HG02610 (cell line): ENCODE data around the gene NPW.
"Not testable (repeated sequence)": the region's sequence is repeated elsewhere in the genome, so short reads cannot be mapped to it uniquely, and the experiment has no call there.

Experiments used
- ATAC-seq: cut with Tn5 transposase; IDR thresholded peaks from one replicate; pipeline ENCODE4 v1.9.1; 2021; ENCODE audit warnings: mild to moderate bottlenecking, moderate library complexity; ENCODE audit not compliant: unreplicated experiment

Gene NPW

DNA sequence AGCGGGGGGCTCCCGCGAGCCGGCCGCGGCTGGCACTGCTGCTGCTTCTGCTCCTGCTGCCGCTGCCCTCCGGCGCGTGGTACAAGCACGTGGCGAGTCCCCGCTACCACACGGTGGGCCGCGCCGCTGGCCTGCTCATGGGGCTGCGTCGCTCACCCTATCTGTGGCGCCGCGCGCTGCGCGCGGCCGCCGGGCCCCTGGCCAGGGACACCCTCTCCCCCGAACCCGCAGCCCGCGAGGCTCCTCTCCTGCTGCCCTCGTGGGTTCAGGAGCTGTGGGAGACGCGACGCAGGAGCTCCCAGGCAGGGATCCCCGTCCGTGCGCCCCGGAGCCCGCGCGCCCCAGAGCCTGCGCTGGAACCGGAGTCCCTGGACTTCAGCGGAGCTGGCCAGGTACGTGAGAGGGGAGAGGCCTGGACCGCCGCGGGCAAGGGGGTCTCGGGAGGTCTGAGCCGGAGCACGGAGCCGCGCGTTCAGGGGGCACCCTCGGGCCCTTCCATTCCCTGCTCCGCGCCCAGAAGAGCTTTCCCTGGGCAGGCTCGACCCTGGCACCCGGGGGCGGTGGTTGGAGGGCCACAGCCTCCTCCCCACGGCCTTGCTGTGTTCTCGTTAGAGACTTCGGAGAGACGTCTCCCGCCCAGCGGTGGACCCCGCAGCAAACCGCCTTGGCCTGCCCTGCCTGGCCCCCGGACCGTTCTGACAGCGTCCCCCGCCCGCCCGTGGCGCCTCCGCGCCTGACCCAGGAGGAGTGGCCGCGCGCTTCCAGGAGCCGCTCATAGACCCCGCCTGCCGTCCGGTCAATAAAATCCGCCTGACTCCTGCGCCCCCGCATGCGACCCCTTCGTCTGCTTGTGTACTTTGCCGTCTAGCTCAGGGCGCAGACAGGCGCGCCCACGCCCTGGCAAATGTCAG lies 591 bp downstream of the NPW start:
- no peak for ATAC-seq

- no peak for ATAC-seq
Measured at GRCh38 chr16:2022723-2023091, 3.1 kb downstream of the NPW start.

DNA sequence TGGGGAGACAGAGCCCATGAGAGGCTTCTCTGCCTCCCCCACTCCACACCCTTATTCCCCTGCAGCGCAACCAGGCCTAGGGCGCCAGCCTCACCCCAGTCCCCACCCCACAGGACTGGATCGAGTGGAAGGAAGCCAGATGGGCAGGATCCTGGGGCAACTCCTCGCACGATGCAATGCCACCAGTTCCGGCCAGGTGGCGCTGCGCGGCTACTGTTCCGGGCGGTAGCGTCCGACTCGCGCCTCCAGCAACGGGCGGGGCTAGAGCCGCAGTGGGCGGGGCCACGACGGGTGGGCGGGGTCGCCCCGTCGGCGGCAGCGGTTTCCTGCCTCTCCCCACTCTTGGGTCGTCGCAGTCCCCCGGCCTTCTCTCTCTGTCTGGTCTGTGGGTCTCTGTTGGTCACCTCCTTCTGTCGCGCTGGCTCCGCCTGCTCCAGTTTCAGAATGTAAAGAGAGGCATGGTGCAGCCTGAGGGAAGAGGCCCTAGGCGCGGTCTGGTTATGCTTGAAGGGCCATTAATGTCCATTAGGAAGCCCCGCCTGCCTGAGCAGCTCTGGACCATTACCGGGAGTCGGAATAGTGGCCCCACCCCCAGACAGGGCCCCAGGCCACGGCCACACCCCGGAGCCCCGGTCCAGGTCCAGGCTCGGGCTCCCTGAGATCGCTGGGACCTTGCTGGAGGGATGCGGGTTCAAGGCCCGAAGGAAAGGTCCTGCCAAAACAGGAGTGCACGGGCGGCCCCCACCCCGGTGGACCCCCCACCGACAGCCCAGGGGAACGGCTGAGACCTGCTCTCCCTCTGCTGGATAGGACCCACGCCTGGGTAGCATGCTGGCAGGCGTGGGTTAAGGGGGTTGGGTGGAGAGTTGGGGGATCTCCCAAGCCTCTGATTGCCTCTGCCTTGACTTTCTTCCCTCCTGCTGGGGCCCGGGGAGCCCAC lies 3.8 kb downstream of the NPW start:
- no peak for ATAC-seq

DNA sequence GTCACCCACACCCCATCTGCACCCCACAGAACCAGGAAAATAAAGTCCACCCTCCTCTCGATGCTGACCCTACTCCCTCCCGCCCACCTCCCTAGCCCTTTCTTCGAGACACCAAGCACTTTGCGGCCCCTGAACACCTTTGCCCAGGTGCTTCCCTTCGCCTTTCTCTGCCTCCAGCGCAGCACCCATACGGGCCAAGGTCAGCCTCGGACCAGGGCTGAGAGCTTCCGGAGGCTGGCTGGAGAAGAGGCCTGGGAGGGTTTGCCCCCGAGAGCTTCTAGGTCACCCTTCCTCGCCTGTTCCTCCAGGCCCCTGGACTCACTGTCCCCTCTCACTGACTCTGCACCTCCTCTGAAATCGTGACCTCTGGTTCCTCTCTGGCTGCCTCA lies 4.4 kb downstream of the NPW start:
- no peak for ATAC-seq

DNA sequence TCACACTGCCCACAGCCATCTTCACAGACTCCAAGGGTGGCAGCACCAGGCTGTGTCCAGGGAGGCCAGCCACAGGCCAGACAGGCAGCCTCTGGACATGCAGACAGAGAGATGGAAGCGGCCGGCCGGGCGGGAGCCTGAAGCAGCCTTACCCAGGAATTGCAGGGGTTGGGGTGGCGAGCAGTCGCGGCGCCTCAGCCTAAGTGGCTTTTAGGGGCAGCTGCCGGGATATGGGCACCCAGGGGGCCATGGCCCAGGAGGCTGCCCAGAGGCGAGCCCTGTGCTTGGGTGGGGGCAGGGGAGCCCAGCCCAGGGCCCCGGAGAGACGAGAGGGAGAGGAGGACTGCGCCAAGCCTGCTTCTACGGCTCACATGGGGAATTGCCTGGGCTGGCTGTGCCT lies 5.7 kb downstream of the NPW start:
- ATAC-seq = no peak

- no peak for ATAC-seq
Measured at GRCh38 chr16:2025878-2026460, 6.4 kb downstream of the NPW start.

GRCh38 chr16:2026461-2027023 lies 7.0 kb downstream of the NPW start, which contains the start of gene NHERF2:
Gene NHERF2, plus strand, starts transcription at chr16:2026902. Its CDS starts 104 bp downstream, at chr16:2027006.
- no peak for ATAC-seq

DNA sequence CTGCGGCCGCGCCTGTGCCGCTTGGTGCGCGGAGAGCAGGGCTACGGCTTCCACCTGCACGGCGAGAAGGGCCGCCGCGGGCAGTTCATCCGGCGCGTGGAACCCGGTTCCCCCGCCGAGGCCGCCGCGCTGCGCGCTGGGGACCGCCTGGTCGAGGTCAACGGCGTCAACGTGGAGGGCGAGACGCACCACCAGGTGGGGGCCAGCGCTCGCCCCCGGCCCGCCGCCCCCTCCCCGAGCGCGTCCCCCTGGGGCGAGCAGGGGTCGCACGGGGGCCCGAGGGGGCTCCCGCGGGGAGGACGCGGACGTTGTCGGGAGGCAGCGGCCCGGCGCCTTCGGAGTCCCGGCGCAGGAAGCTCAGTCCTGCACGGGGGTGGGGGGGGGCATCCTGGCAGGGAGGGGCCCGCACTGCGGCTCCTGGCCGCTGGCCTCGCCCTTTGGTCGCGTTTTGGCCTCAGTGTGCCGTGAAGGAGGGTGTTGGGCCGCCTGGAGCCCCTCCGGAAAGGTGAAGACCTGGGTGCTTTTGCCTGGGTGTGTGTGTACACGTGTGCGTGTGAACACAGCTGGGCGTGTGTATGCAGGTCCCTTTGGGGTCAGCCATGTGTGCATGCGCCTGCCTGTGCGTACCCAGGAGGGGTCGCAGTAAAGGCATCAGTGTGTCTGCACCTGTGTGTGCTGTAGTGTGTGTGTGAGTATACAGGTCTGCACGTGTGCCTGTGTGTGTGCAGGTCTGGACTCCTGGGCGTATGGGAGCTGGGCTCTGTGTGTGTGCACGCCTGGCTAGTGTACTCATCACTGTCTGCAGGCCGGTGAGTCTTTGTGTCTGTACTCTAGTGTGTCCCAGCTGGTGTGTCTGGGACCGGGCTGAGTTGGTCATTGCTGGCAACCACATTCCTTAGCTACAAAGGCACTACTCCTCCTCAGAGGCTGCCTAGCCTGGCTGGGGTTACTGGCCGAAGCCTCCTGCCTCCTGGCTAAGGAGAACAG lies 7.7 kb downstream of the NPW start:
- no peak for ATAC-seq

DNA sequence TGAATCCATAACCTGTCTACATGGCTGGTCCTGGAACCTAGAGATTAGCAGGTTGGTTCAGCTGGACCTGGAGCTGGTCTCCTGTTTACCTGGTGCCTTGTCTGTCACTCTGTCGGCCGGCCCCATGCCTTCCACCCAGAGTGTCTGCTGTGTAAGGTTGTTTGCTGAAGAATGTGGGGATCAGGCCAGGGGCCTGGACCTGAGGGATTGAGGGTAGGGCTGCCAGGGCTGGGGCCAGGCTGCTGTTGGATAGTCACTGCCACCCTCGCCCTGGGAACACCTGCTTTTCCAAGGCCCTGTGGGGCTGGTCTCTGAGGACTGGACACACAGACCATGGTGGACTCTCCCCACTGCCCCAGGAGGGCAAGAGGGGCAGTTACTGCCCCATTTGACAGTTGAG lies 8.6 kb downstream of the NPW start:
- ATAC-seq = no peak

DNA sequence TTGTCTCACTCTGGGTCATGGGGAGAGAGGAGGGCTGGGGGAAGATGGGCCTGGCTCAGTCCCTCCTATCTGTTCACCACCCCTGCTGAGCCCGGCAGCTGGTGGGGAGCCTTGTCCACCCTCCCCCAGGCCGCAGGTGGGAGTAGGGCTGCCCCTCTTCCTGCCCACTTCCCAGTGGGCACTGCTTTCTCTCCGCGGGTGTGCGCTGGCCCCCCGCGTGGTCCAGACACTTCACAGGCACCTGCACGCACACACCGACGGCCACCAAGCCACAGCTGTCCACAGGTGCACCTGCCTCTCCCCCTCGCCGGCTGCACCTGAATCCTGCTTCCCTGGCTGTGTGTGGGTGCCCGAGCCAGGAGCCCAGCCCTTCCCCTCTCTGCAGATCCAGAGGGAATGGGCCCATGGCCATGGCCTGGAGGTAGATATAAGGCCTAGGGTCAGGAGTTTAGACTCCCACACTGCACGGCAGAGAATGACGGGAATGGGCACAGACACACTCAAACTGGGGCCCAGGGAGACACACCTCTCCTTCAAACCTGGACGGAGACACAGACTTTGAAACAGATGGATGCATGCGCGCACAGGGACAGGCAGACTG lies 9.1 kb downstream of the NPW start:
- no peak for ATAC-seq

DNA sequence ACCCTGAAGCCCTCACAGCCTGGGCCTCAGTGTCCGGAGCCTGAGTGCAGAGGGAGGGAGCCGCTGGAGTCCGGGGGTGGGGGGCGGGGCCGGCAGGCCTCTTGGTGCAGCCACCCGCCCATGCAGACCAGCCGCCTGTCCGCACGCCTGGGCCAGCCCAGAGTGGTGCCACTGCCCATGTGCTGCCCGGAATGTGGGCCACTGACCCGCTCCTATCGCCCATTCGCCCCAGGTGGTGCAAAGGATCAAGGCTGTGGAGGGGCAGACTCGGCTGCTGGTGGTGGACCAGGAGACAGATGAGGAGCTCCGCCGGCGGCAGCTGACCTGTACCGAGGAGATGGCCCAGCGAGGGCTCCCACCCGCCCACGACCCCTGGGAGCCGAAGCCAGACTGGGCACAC lies 9.8 kb downstream of the NPW start:
- ATAC-seq = no peak

DNA sequence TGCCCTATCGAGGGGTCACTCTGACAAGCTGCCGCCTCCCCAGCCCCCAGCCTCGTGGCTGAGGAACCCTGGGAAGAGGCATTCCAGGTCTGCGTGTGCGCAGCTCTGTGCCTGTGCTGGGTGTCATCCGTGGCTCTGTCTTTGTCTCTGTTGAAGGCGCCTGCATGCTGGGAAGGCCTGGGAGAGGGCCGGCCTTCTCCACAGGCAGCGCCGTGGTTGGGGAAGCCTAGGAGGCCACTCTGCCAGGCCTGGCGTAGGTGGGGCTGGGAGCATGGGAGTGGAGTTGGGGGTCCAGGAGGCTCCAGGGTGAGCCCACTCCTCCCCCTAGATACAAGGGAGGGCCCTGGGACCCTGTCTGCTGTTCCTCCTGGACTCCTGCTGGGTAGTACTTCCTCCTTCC lies 10.5 kb downstream of the NPW start:
- ATAC-seq = no peak

- ATAC-seq = no peak
Measured at GRCh38 chr16:2031081-2031577, 11.5 kb downstream of the NPW start.

GRCh38 chr16:2032285-2033056 lies 12.9 kb downstream of the NPW start:
- no peak for ATAC-seq

GRCh38 chr16:2033057-2033908 lies 13.7 kb downstream of the NPW start:
- ATAC-seq = no peak

DNA sequence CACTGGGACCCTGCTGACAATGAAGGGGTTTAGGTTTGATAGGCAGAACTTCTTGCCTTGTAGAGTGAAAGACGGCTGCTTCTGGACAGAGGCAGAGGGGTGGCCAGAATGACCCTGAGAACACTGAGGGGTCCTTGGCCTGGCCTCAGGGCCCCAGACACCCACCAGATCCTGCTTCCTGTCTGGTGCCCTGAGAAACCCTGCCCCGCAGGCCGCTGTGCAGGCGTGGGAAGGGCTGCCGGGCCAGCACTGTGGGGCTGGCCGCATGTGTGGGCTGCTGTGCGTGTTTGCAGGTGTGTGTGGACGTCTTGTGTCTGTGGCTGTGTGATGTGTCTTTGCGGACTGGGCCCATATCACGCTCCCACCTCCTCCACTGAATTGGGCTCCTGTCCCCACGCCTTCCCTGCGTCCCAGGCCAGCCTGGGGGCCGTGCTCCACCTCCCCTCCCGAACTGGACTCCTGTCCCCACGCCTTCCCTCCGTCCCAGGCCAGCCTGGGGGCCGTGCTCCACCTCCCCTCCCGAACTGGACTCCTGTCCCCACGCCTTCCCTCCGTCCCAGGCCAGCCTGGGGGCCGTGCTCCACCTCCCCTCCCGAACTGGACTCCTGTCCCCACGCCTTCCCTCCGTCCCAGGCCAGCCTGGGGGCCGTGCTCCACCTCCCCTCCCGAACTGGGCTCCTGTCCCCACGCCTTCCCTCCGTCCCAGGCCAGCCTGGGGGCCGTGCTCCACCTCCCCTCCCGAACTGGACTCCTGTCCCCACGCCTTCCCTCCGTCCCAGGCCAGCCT lies 14.5 kb downstream of the NPW start:
- not testable (repeated sequence) for ATAC-seq
